Stimulated activated CD4-positive, alpha-beta T cell treated with anti-CD3 and anti-CD28 coated beads, Interleukin-4, amount 100 ng/mL, for 48 hours (primary cell): ENCODE data around the gene MFAP3L.
A peak's percentile ranks its signal among the peaks of the same experiment; 100 is the strongest.
"Not testable (repeated sequence)": the region's sequence is repeated elsewhere in the genome, so short reads cannot be mapped to it uniquely, and the experiment has no call there.

Source experiments
- DNase-seq, 2 donors: peaks; one replicate each; pipeline ENCODE4 v3.0.0-alpha.2; 2020; ENCODE audit warnings: low read depth in 2 of 2

The MFAP3L gene

GRCh38 chr4:170026253-170027021, at the start of gene MFAP3L:
MFAP3L (minus strand) TSS chr4:170026395; CDS start chr4:170005877, 20,518 bp downstream.
- peak; percentile 69 to 82 for DNase-seq

- no peak for DNase-seq
These were observed 45.0 kb upstream of the MFAP3L start for GRCh38 chr4:170071196-170071595.

GRCh38 chr4:170068438-170069128, 42.4 kb upstream of the MFAP3L start:
- DNase-seq, result no peak

- no peak for DNase-seq
These were observed 33.2 kb upstream of the MFAP3L start for GRCh38 chr4:170059421-170059820.

- DNase-seq, result no peak
These were observed 32.6 kb upstream of the MFAP3L start for GRCh38 chr4:170058826-170059225.

- DNase-seq, result no peak
These were observed 31.7 kb upstream of the MFAP3L start for GRCh38 chr4:170057866-170058265.

GRCh38 chr4:170052919-170053318, 26.7 kb upstream of the MFAP3L start:
- DNase-seq, result no peak

- no peak for DNase-seq
These were observed 25.2 kb upstream of the MFAP3L start for GRCh38 chr4:170051402-170051801.

GRCh38 chr4:170049766-170050165, 23.6 kb upstream of the MFAP3L start:
- no peak for DNase-seq

- peak; percentile 24 to 38 for DNase-seq
These were observed 21.7 kb upstream of the MFAP3L start for GRCh38 chr4:170047771-170048354.

- not testable (repeated sequence) for DNase-seq
These were observed 20.0 kb upstream of the MFAP3L start for GRCh38 chr4:170046156-170046555.

GRCh38 chr4:170040031-170040680, 14.0 kb upstream of the MFAP3L start:
- DNase-seq, result no peak

- DNase-seq, result no peak
These were observed 12.6 kb upstream of the MFAP3L start for GRCh38 chr4:170038769-170039168.

- no peak for DNase-seq
These were observed 12.0 kb upstream of the MFAP3L start for GRCh38 chr4:170038232-170038631.

- no peak for DNase-seq
These were observed 11.3 kb upstream of the MFAP3L start for GRCh38 chr4:170037481-170037880.

GRCh38 chr4:170035845-170036244, 9.7 kb upstream of the MFAP3L start:
- no peak for DNase-seq

GRCh38 chr4:170035231-170035630, 9.0 kb upstream of the MFAP3L start:
- no peak for DNase-seq

GRCh38 chr4:170033999-170034398, 7.8 kb upstream of the MFAP3L start:
- no peak for DNase-seq

- no peak for DNase-seq
These were observed 3.9 kb upstream of the MFAP3L start for GRCh38 chr4:170030121-170030520.

- peak; percentile 84 to 89 for DNase-seq
These were observed 1.1 kb upstream of the MFAP3L start for GRCh38 chr4:170027181-170027829.

- peak; percentile 2 for DNase-seq
These were observed 507 bp downstream of the MFAP3L start for GRCh38 chr4:170025523-170026252.
